Measurements from ENCODE around the gene PDXP. TPM values are rescaled to one million over a fixed set of nuclear protein-coding genes. Genes with fewer than 3 reads are reported as not detected.

PDXP gene
- total and polyA plus RNA-seq, 9 of the 15 experiments (the other 6 are each of a cell fraction or from before 2014, with no cell fraction given), result 7.9 to 54.2 (median 38.8) TPM

DNA sequence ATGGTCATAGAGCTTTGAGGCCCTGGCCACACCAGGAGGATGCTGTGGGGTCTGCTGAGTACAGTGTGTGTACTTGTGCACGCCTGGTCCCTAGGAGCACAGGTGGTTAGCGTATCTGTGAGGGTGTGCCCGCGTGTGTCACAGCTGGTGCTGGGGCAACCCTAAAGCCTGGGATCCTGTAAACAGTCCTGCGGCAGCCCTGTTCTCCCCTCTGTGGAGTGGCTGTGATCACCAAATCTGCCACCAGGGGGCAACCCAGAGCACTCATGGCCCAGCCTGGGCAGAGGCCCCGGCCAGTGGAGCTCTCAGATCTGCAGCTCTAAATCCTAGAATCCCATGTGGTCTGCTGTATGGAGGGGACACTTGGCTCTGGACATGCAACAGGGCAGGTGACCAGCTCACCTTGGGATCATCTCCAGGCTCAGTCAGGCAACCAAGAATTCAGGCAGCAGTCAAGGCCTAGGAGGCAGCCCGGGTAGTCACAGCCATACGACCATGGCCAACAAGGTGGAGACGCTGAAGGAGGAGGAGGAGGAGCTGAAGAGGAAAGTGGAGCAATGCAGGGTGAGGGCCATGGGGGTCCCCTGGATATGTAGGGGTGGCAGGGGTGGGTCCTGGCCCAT is 15.2 kb upstream of the PDXP start (continued):
- TF ChIP-seq, protein P1, sequence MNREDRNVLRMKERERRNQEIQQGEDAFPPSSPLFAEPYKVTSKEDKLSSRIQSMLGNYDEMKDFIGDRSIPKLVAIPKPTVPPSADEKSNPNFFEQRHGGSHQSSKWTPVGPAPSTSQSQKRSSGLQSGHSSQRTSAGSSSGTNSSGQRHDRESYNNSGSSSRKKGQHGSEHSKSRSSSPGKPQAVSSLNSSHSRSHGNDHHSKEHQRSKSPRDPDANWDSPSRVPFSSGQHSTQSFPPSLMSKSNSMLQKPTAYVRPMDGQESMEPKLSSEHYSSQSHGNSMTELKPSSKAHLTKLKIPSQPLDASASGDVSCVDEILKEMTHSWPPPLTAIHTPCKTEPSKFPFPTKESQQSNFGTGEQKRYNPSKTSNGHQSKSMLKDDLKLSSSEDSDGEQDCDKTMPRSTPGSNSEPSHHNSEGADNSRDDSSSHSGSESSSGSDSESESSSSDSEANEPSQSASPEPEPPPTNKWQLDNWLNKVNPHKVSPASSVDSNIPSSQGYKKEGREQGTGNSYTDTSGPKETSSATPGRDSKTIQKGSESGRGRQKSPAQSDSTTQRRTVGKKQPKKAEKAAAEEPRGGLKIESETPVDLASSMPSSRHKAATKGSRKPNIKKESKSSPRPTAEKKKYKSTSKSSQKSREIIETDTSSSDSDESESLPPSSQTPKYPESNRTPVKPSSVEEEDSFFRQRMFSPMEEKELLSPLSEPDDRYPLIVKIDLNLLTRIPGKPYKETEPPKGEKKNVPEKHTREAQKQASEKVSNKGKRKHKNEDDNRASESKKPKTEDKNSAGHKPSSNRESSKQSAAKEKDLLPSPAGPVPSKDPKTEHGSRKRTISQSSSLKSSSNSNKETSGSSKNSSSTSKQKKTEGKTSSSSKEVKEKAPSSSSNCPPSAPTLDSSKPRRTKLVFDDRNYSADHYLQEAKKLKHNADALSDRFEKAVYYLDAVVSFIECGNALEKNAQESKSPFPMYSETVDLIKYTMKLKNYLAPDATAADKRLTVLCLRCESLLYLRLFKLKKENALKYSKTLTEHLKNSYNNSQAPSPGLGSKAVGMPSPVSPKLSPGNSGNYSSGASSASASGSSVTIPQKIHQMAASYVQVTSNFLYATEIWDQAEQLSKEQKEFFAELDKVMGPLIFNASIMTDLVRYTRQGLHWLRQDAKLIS (CRISPR knock-in tag; IDR thresholded peaks at IDR 0.05), result no peak
- TF ChIP-seq, protein P2, sequence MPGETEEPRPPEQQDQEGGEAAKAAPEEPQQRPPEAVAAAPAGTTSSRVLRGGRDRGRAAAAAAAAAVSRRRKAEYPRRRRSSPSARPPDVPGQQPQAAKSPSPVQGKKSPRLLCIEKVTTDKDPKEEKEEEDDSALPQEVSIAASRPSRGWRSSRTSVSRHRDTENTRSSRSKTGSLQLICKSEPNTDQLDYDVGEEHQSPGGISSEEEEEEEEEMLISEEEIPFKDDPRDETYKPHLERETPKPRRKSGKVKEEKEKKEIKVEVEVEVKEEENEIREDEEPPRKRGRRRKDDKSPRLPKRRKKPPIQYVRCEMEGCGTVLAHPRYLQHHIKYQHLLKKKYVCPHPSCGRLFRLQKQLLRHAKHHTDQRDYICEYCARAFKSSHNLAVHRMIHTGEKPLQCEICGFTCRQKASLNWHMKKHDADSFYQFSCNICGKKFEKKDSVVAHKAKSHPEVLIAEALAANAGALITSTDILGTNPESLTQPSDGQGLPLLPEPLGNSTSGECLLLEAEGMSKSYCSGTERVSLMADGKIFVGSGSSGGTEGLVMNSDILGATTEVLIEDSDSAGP (CRISPR knock-in tag; IDR thresholded peaks at IDR 0.05), result no peak
- TF ChIP-seq, protein P3, sequence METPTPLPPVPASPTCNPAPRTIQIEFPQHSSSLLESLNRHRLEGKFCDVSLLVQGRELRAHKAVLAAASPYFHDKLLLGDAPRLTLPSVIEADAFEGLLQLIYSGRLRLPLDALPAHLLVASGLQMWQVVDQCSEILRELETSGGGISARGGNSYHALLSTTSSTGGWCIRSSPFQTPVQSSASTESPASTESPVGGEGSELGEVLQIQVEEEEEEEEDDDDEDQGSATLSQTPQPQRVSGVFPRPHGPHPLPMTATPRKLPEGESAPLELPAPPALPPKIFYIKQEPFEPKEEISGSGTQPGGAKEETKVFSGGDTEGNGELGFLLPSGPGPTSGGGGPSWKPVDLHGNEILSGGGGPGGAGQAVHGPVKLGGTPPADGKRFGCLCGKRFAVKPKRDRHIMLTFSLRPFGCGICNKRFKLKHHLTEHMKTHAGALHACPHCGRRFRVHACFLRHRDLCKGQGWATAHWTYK (CRISPR knock-in tag; IDR thresholded peaks at IDR 0.05), result no peak
- TF ChIP-seq ZKSCAN3 (CRISPR knock-in tag; IDR thresholded peaks at IDR 0.05) (no peak), POLR3A (IDR thresholded peaks at IDR 0.05; ENCODE audit: borderline replicate concordance, extremely low read depth, insufficient read depth, insufficient read length) (no peak), ZFX (CRISPR knock-in tag; IDR thresholded peaks at IDR 0.05) (peak; percentile 19; the same call in 1 of the 2 replicates)
